Fibroblast of mammary gland (primary cell): Measurements from ENCODE around the gene EFR3B.

Source experiments
- DNase-seq: peaks from one replicate; pipeline ENCODE4 v3.0.0-alpha.2; 2010; ENCODE audit warnings: low read depth
- H3K4me3 ChIP-seq: 2 replicates; pipeline ENCODE4 v1.5.1; 2011; ENCODE audit warnings: low read depth, mild to moderate bottlenecking, low read length, moderate library complexity; ENCODE audit not compliant: control insufficient read depth
- CTCF ChIP-seq: conservative IDR thresholded peaks from 2 replicates; pipeline ENCODE4 v1.5.1; 2011; ENCODE audit warnings: low read depth, low read length, inconsistent platforms; ENCODE audit not compliant: control insufficient read depth, insufficient read depth

EFR3B gene

GRCh38 chr2:25068217-25068616 is 26.3 kb downstream of the EFR3B start:
- no peak overlapping the region for H3K4me3 ChIP-seq
- DNase-seq = no peak
- TF ChIP-seq CTCF = no peak

GRCh38 chr2:25071966-25072365 is 30.1 kb downstream of the EFR3B start:
- TF ChIP-seq CTCF = no peak
- no peak for DNase-seq

GRCh38 chr2:25072606-25073005 is 30.7 kb downstream of the EFR3B start:
- no peak for TF ChIP-seq CTCF
- H3K4me3 ChIP-seq = no peak overlapping the region
- DNase-seq = no peak

More at GRCh38 chr2:25071966-25072365, 30.1 kb downstream of the EFR3B start:
- no peak overlapping the region for H3K4me3 ChIP-seq

GRCh38 chr2:25073025-25073424 is 31.1 kb downstream of the EFR3B start:
- TF ChIP-seq CTCF = no peak
- no peak for DNase-seq
- no peak overlapping the region for H3K4me3 ChIP-seq

GRCh38 chr2:25073914-25074313 is 32.0 kb downstream of the EFR3B start:
- no peak overlapping the region for H3K4me3 ChIP-seq
- no peak for DNase-seq
- TF ChIP-seq CTCF = no peak

GRCh38 chr2:25074826-25075225 is 33.0 kb downstream of the EFR3B start:
- DNase-seq = no peak
- no peak overlapping the region for H3K4me3 ChIP-seq
- TF ChIP-seq CTCF = no peak

GRCh38 chr2:25076749-25077148 is 34.9 kb downstream of the EFR3B start:
- no peak for TF ChIP-seq CTCF
- DNase-seq = peak; percentile 43

More at GRCh38 chr2:25076749-25077148, 34.9 kb downstream of the EFR3B start:
- H3K4me3 ChIP-seq = no peak overlapping the region
